C4-2B (cell line): ENCODE measurements around the gene MGRN1.
A peak's percentile ranks its signal among the peaks of the same experiment; 100 is the strongest.

Experiments used
- H3K27ac ChIP-seq: fragments of 450-650 bp; 2 replicates; pipeline ENCODE4 v1.5.1; 2017
- ZFX ChIP-seq: fragments of 450-650 bp; IDR thresholded peaks from 2 replicates; pipeline ENCODE4 v1.6.1; 2017
- TF ChIP-seq, protein P1 (sequence below): fragments of 450-650 bp; conservative IDR thresholded peaks from 2 replicates; pipeline ENCODE4 v1.5.1; 2017; ENCODE audit warnings: mild to moderate bottlenecking

The MGRN1 gene

DNA sequence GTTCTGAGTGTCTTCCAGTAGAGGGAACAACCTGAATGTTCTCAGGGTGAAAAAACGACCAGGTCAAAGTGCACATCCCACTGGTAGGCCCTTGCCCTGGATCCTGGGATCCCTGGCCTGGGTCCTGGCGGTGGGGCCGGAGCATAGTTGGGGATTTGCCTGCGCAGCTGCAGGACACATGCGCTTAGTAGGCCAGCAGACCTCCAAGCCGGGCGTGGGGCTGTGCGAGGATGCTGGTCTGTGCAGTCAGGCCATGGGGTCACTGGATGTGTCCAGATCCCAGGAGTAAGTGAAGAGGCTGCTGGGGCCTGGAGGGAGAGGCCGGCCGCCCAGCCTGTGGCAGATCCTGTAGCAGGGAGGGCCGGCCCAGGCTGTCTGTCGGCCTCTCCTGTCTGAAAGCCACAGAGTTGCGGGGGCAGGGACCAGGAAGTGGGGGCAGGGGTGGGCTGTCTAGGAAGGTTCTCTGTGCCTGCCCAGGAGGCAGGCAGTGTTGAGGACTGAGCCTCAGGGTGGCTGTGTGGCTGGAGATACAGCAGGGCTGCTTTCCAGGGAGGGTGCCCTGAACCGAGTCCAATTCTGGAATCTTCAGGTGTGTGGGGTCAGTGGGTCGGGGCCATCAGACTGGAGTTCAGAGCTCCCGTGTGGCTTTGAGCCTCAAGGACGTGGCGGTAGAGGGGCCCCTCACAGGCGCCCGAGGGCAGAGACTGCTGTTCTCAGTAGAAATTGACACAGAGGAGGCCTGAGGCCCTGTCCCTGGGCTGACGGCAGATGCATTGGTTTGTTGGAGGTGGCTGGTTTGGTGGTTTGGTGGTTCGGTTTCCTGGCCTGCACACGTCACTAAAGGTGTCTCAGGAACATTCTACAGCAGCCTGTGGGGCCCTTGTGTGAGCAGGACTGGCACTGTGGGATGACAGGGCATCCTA lies 51.5 kb downstream of the MGRN1 start:
- H3K27ac ChIP-seq: no peak overlapping the region
- TF ChIP-seq, protein P1, sequence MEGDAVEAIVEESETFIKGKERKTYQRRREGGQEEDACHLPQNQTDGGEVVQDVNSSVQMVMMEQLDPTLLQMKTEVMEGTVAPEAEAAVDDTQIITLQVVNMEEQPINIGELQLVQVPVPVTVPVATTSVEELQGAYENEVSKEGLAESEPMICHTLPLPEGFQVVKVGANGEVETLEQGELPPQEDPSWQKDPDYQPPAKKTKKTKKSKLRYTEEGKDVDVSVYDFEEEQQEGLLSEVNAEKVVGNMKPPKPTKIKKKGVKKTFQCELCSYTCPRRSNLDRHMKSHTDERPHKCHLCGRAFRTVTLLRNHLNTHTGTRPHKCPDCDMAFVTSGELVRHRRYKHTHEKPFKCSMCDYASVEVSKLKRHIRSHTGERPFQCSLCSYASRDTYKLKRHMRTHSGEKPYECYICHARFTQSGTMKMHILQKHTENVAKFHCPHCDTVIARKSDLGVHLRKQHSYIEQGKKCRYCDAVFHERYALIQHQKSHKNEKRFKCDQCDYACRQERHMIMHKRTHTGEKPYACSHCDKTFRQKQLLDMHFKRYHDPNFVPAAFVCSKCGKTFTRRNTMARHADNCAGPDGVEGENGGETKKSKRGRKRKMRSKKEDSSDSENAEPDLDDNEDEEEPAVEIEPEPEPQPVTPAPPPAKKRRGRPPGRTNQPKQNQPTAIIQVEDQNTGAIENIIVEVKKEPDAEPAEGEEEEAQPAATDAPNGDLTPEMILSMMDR: no peak
- TF ChIP-seq ZFX: no peak

DNA sequence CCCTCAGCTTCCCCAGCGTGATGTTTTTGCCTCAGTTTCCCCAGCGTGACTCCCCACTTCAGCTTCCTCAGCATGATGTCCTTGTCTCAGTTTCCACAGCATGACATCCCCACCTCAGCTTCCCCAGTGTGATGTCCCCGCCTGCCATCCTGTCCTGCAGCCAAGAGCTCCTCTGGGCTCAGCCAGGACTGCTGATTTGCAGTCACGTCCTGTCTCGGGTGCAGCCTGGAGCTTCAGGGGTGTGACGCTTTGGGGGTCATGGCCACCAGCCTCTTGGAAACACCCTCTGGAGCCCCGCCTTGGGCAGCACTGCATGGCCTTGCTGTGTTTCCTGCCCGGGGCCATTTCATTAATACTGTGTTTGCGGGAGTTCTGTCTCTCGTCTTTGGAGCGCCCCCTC lies 52.2 kb downstream of the MGRN1 start:
- TF ChIP-seq, protein P1: no peak
- TF ChIP-seq ZFX: no peak
- no peak overlapping the region for H3K27ac ChIP-seq

DNA sequence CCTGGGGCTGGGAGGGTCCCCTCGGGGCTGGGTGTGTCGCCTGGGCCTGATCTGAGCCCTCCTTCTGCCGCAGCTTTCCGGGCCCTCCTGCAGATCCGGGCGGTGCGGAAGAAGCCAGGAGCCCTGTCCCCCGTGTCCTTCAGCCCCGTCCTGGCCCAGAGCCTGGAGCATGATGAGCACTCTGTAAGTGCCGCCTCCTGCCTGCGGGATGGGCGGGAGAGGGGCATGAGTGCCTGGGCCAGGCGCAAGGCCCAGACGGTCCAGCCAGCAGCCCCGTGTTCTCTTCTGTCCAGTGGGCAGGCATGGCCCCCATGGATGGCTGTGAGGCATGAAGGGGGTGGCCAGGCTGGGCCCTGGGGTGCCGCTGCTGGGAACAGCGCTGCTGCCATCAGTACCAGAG lies 52.8 kb downstream of the MGRN1 start:
- TF ChIP-seq ZFX: no peak
- TF ChIP-seq, protein P1: no peak
- H3K27ac ChIP-seq: no peak overlapping the region

DNA sequence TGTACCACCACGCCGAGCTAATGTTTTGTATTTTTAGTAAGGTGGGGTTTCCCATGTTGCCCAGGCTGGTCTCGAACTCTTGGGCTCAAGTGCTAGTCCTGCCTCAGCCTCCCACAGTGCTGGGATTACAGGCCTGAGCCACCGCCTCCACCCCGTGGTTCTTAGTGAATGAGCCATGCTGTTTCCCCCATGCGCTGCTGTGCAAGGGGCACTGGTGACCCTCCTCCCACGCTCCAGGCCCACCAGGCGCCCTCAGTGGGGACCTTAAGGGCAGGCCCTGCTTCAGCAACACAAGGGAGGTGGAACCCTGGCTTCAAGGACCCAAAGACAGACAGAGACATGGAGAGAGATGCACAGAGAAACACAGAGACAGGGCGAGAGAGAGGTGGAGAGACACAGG lies 53.4 kb downstream of the MGRN1 start:
- H3K27ac ChIP-seq: no peak overlapping the region
- TF ChIP-seq ZFX: no peak
- TF ChIP-seq, protein P1: no peak

DNA sequence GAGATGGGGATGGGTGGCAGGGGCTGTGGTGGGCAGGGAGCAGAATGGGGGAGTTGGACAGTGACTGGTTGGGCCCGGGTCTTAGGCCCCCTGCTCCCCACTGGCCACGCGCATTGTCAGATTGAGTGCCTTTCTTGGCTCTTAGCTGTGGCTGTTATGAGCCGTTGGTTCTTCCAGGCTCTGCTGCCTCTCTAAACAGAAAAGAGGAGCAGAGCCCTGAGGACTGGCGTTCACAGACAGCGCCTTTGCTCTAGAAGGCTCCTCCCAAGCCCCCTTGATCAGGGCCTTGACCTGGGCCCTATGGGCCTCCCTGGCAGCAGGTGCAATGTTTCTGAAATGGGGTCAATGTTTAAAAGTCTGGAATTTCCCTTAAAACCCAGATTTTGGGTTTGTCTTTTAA lies 54.0 kb downstream of the MGRN1 start:
- TF ChIP-seq ZFX: no peak
- TF ChIP-seq, protein P1: no peak
- H3K27ac ChIP-seq: peak overlapping the region; percentile 94

DNA sequence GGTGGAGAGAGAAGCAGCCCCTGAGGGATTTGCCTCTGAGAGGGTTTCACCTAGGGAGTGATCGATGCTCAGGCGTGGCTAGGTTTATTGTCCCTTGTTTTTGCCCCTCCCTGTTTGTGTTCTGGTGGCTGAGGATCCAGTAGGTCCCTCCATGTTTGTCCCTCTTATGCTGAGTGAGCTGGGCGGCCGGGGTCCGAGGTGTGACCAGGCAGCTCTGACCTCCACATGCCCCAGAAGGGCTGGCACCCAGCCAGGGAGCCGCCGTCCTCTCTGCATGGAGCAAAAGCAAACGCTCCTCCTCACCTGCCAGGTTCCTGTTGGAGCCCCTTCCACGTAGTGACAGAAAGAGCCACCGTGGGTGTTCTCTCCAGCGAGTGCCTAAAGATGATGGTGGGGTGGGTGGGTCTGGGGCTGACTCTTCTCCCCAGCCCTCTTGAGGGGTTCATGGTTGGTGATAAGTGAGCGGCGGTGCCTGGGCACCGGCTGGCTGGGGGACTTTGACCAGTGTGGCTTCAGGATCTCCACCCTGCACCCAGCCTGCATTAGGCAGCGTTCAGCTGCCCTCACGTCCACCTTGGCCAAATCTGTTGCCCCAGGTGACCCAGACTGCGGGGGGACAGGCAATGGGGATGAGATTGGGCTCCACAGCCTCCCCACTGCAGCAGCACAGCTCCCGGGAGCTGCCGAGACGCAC lies 54.7 kb downstream of the MGRN1 start:
- H3K27ac ChIP-seq: peak overlapping the region; percentile 94
- no peak for TF ChIP-seq ZFX
- TF ChIP-seq, protein P1: no peak
